NCI-H2081 (cell line): ENCODE data around the gene TP73.

Source experiments
- DNase-seq, 2 experiments: peaks; one replicate each; lab custom pipeline; 2025; lab: John Stamatoyannopoulos, UW

Gene TP73

GRCh38 chr1:3768811-3769390 is 116.6 kb downstream of the TP73 start:
- DNase-seq = no peak

- no peak for DNase-seq
Observed at GRCh38 chr1:3770047-3770765, 117.9 kb downstream of the TP73 start.

- DNase-seq = no peak
Observed at GRCh38 chr1:3771108-3772026, 119.1 kb downstream of the TP73 start.

GRCh38 chr1:3772027-3772714 is 119.9 kb downstream of the TP73 start:
- peak; percentile 61 to 84 for DNase-seq

- no peak for DNase-seq
Observed at GRCh38 chr1:3772715-3773571, 120.6 kb downstream of the TP73 start, which contains the start of gene SMIM1. Gene SMIM1 (plus strand): TSS chr1:3772749. CDS start chr1:3775374, 2,625 bp downstream.

- DNase-seq = no peak
Observed at GRCh38 chr1:3773572-3774275, 121.4 kb downstream of the TP73 start.

- DNase-seq = no peak
Observed at GRCh38 chr1:3774276-3774945, 122.1 kb downstream of the TP73 start.

GRCh38 chr1:3774946-3775489 is 122.7 kb downstream of the TP73 start:
- DNase-seq = no peak

GRCh38 chr1:3775490-3776230 is 123.3 kb downstream of the TP73 start:
- peak; percentile 54 to 77 for DNase-seq

- peak in 1 of 2 experiments; percentile 30 for DNase-seq
Observed at GRCh38 chr1:3776231-3776961, 124.1 kb downstream of the TP73 start.

- DNase-seq = no peak
Observed at GRCh38 chr1:3777078-3777547, 124.8 kb downstream of the TP73 start.

- DNase-seq = no peak
Observed at GRCh38 chr1:3777647-3778589, 125.6 kb downstream of the TP73 start.

GRCh38 chr1:3778590-3779264 is 126.4 kb downstream of the TP73 start:
- DNase-seq = no peak

- no peak for DNase-seq
Observed at GRCh38 chr1:3779265-3779911, 127.1 kb downstream of the TP73 start.

- no peak for DNase-seq
Observed at GRCh38 chr1:3779912-3780416, 127.6 kb downstream of the TP73 start.

GRCh38 chr1:3780901-3781300 is 128.6 kb downstream of the TP73 start:
- DNase-seq = no peak
